OCI-LY1 (cell line): ENCODE data around the gene HAVCR1.

Experiments used
- H2AFZ ChIP-seq: fragments of 200-600 bp; sonication (generic), shearing (Covaris generic); 2 replicates; pipeline ENCODE4 v1.6.0; 2014; ENCODE audit warnings: antibody characterized with exemption, mild to moderate bottlenecking, low read length
- H3F3A ChIP-seq: fragments of 200-600 bp; sonication (generic), shearing (Covaris generic); 2 replicates; pipeline ENCODE4 v1.6.0; 2014; ENCODE audit warnings: mild to moderate bottlenecking, antibody characterized with exemption, low read length, moderate library complexity; ENCODE audit not compliant: insufficient read depth
- H3K27ac ChIP-seq: fragments of 200-600 bp; sonication (generic); 2 replicates; pipeline ENCODE4 v1.5.1; 2014; ENCODE audit warnings: low read length, mixed run types, mild to moderate bottlenecking, low read depth; ENCODE audit not compliant: poor library complexity, severe bottlenecking
- H3K27me3 ChIP-seq: fragments of 200-600 bp; sonication (generic); 2 replicates; pipeline ENCODE4 v1.6.0; 2014; ENCODE audit warnings: antibody characterized with exemption, mild to moderate bottlenecking, low read length, moderate library complexity; ENCODE audit not compliant: insufficient read depth
- H3K36me3 ChIP-seq: fragments of 200-600 bp; sonication (generic); 2 replicates; pipeline ENCODE4 v1.6.1; 2014; ENCODE audit warnings: mild to moderate bottlenecking, antibody characterized with exemption, low read length, moderate library complexity, mixed read lengths; ENCODE audit not compliant: insufficient read depth
- H3K4me1 ChIP-seq: fragments of 200-600 bp; sonication (generic); 2 replicates; pipeline ENCODE4 v1.5.1; 2014; ENCODE audit warnings: mild to moderate bottlenecking, low read length, moderate library complexity; ENCODE audit not compliant: insufficient read depth, severe bottlenecking
- H3K4me2 ChIP-seq: fragments of 200-600 bp; sonication (generic), shearing (Covaris generic); 2 replicates; pipeline ENCODE4 v1.6.1; 2014; ENCODE audit warnings: low read length
- H3K4me3 ChIP-seq: fragments of 200-600 bp; sonication (generic); 2 replicates; pipeline ENCODE4 v1.5.1; 2014; ENCODE audit warnings: low read length, low read depth, mild to moderate bottlenecking, mixed read lengths; ENCODE audit not compliant: poor library complexity, severe bottlenecking
- H3K79me2 ChIP-seq: fragments of 200-600 bp; shearing (Covaris generic); 2 replicates; pipeline ENCODE4 v1.6.1; 2016; ENCODE audit warnings: mixed run types, low read length, mixed read lengths; ENCODE audit not compliant: insufficient read depth
- H3K9ac ChIP-seq: fragments of 200-600 bp; sonication (generic), shearing (Covaris generic); 2 replicates; pipeline ENCODE4 v1.6.1; 2014; ENCODE audit warnings: mild to moderate bottlenecking, low read length, mixed read lengths
- H3K9me2 ChIP-seq: fragments of 200-600 bp; sonication (generic), shearing (Covaris generic); 2 replicates; pipeline ENCODE4 v1.6.1; 2014; ENCODE audit warnings: low read depth, mild to moderate bottlenecking, low read length, mixed read lengths
- H3K9me3 ChIP-seq: fragments of 200-600 bp; shearing (Covaris generic); 2 replicates; pipeline ENCODE4 v1.6.1; 2014; ENCODE audit warnings: low read length, mixed read lengths
- H4K20me1 ChIP-seq: fragments of 200-600 bp; sonication (generic), shearing (Covaris generic); 2 replicates; pipeline ENCODE4 v1.6.0; 2016; ENCODE audit warnings: mild to moderate bottlenecking, low read length; ENCODE audit not compliant: insufficient read depth
- EZH2 ChIP-seq: fragments of 200-600 bp; sonication (generic), shearing (Covaris generic); IDR thresholded peaks from 2 replicates; pipeline ENCODE4 v1.8.0; 2017; ENCODE audit warnings: borderline replicate concordance, mixed run types, mild to moderate bottlenecking, antibody characterized with exemption, low read length, moderate library complexity, mixed read lengths
- TF ChIP-seq, protein P1 (sequence below): fragments of 200-600 bp; sonication (generic), shearing (Covaris generic); IDR thresholded peaks from 2 replicates; pipeline ENCODE4 v1.5.1; 2017; ENCODE audit warnings: mild to moderate bottlenecking, antibody characterized with exemption, low read length, moderate library complexity, mixed read lengths

The HAVCR1 gene

DNA sequence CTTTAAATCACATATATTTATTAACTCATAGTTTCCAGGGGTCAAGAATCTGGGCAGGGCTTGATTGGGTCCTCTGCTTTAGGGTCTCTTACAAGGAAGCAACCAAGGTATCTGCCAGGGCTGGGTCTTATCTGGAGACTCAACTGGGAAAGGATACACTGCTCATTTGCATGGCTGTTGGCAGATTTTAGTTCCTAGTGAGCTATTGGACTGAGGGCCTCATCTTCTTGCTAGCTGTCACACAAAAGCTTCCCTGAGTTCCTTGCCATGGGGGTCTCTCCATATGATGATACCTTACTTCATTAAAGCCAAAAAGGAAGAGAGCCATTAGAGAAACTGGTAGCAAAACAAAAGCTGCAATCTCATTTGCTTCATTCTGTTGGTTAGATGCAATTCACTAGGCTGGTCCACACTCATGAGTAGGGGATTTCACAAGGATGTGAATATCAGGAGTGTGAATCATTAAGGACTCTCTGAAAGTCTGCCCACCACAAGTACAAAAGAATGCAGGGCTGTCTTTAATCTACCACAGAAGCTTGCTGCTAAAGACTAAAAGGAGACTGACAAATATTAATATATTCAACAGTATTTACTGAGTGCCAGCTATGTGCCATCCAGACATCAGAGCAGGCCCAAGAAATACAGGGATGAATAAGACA is 53.9 kb downstream of the HAVCR1 start:
- no peak overlapping the region for H3K9ac ChIP-seq
- H3K4me3 ChIP-seq: no peak overlapping the region
- H2AFZ ChIP-seq: no peak overlapping the region
- H3K9me2 ChIP-seq: no peaks in the 10 kb centered on the region
- H3K36me3 ChIP-seq: no peaks in the 10 kb centered on the region
- H3K27me3 ChIP-seq: no peaks in the 10 kb centered on the region
- H3K4me1 ChIP-seq: no peaks in the 10 kb centered on the region
- H3K27ac ChIP-seq: no peak overlapping the region
- no peak overlapping the region for H3K4me2 ChIP-seq
- no peaks in the 10 kb centered on the region for H3K79me2 ChIP-seq
- no peaks in the 10 kb centered on the region for H3F3A ChIP-seq
- TF ChIP-seq, protein P1, sequence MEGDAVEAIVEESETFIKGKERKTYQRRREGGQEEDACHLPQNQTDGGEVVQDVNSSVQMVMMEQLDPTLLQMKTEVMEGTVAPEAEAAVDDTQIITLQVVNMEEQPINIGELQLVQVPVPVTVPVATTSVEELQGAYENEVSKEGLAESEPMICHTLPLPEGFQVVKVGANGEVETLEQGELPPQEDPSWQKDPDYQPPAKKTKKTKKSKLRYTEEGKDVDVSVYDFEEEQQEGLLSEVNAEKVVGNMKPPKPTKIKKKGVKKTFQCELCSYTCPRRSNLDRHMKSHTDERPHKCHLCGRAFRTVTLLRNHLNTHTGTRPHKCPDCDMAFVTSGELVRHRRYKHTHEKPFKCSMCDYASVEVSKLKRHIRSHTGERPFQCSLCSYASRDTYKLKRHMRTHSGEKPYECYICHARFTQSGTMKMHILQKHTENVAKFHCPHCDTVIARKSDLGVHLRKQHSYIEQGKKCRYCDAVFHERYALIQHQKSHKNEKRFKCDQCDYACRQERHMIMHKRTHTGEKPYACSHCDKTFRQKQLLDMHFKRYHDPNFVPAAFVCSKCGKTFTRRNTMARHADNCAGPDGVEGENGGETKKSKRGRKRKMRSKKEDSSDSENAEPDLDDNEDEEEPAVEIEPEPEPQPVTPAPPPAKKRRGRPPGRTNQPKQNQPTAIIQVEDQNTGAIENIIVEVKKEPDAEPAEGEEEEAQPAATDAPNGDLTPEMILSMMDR: no peak
- TF ChIP-seq EZH2: no peak
- no peaks in the 10 kb centered on the region for H4K20me1 ChIP-seq
- H3K9me3 ChIP-seq: no peaks in the 10 kb centered on the region

DNA sequence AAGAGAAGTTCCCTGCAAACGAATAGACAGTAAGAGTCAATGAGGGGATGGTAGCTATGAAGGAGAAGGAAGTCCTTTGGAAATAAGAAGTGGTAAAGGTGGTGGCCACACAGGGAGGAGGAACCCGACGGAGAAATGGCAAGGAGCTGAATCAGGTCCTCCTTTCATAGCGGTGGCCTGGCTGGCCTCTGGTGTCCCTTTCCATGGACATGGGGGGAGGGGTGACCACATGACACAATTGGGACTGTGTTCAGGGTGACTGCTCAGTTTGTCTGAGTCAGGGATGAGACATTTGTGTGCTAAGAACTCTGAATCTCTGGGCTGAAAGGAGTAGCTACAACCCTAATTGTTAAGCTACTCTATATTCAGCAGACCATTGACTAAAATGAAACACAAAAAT is 67.2 kb downstream of the HAVCR1 start:
- H3K27me3 ChIP-seq: no peaks in the 10 kb centered on the region
- H3K4me1 ChIP-seq: no peaks in the 10 kb centered on the region
- no peaks in the 10 kb centered on the region for H3K36me3 ChIP-seq
- no peaks in the 10 kb centered on the region for H3F3A ChIP-seq
- no peaks in the 10 kb centered on the region for H3K9me3 ChIP-seq
- H3K9me2 ChIP-seq: no peaks in the 10 kb centered on the region
- no peak overlapping the region for H2AFZ ChIP-seq
- H3K4me3 ChIP-seq: no peak overlapping the region
- TF ChIP-seq, protein P1: no peak
- TF ChIP-seq EZH2: no peak
- no peaks in the 10 kb centered on the region for H4K20me1 ChIP-seq
- no peak overlapping the region for H3K4me2 ChIP-seq
- no peak overlapping the region for H3K27ac ChIP-seq
- no peaks in the 10 kb centered on the region for H3K79me2 ChIP-seq
- no peak overlapping the region for H3K9ac ChIP-seq

DNA sequence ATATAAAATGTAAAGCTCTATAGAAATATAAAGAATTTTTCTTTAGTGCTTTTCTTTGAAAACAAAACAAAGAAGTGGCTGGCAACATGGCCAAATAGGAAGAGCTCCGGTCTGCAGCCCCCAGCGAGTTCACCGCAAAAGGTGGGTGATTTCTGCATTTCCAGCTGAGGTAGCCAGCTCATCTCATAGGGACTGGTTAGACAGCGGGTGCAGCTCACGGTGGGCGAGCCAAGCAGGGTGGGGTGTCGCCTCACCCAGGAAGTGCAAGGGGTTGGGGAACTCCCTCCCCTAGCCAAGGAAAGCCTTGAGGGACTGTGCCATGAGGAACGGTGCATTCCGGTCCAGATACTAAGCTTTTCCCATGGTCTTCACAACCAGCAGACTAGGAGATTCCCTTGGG is 74.9 kb downstream of the HAVCR1 start:
- H3K36me3 ChIP-seq: no peaks in the 10 kb centered on the region
- no peak overlapping the region for H3K4me3 ChIP-seq
- no peaks in the 10 kb centered on the region for H3K9me3 ChIP-seq
- H3K27me3 ChIP-seq: no peaks in the 10 kb centered on the region
- H3F3A ChIP-seq: no peaks in the 10 kb centered on the region
- H3K79me2 ChIP-seq: no peaks in the 10 kb centered on the region
- no peaks in the 10 kb centered on the region for H3K4me1 ChIP-seq
- no peaks in the 10 kb centered on the region for H4K20me1 ChIP-seq
- TF ChIP-seq, protein P1: no peak
- no peak for TF ChIP-seq EZH2
- no peak overlapping the region for H3K9ac ChIP-seq
- no peak overlapping the region for H2AFZ ChIP-seq
- no peak overlapping the region for H3K4me2 ChIP-seq
- no peak overlapping the region for H3K27ac ChIP-seq
- H3K9me2 ChIP-seq: no peaks in the 10 kb centered on the region
